Activated CD4-positive, alpha-beta memory T cell treated with anti-CD3 and anti-CD28 coated beads, Interleukin-2, amount 10 ng/mL, durations not matched to agents 7 days and 5 days (primary cell): ENCODE data around the gene AP4E1. TPM values are rescaled to one million over a fixed set of nuclear protein-coding genes. Genes with fewer than 3 reads are reported as not detected.
"Not testable (repeated sequence)": the region's sequence is repeated elsewhere in the genome, so short reads cannot be mapped to it uniquely, and the experiment has no call there.

Experiments
- CTCF ChIA-PET: fragments of 350-600 bp; sonication (Branson Sonifier 250); formaldehyde crosslinking; loops from one replicate; lab custom pipeline; 2021; ENCODE audit warnings: antibody characterized with exemption, inconsistent platforms; lab: Charles Lee
- POLR2A ChIA-PET: fragments of 350-600 bp; sonication (Branson Sonifier 250); formaldehyde crosslinking; loops from one replicate; lab custom pipeline; 2021; ENCODE audit warnings: antibody characterized with exemption; lab: Charles Lee
- DNase-seq: peaks from one replicate; pipeline ENCODE4 v3.0.0-alpha.2; 2020
- H3K27ac Mint-ChIP-seq: one replicate; pipeline ENCODE4 v1.8.0; 2021; ENCODE audit warnings: mild to moderate bottlenecking, mixed read lengths
- H3K27me3 Mint-ChIP-seq: one replicate; pipeline ENCODE4 v1.8.0; 2021; ENCODE audit warnings: mixed read lengths
- H3K36me3 Mint-ChIP-seq: one replicate; pipeline ENCODE4 v1.8.0; 2021; ENCODE audit warnings: low read depth, mixed read lengths
- H3K4me1 Mint-ChIP-seq: one replicate; pipeline ENCODE4 v1.8.0; 2021; ENCODE audit warnings: mixed read lengths
- H3K4me3 Mint-ChIP-seq: one replicate; pipeline ENCODE4 v1.8.0; 2021; ENCODE audit warnings: mild to moderate bottlenecking, mixed read lengths
- H3K9me3 Mint-ChIP-seq: one replicate; pipeline ENCODE4 v1.8.0; 2021; ENCODE audit warnings: mixed read lengths
- total RNA-seq, 2 experiments: library from RNA; stranded (reverse); gene quantifications; one replicate each; pipeline ENCODE4 v1.2.3, GENCODE V29; 2021

AP4E1 gene
- total RNA-seq, 2 experiments from 2014 or later, result 13.3 to 14.5 TPM

GRCh38 chr15:50919359-50919758 is 10.9 kb downstream of the AP4E1 start:
- H3K4me3 Mint-ChIP-seq, CTCF ChIA-PET, H3K27me3 Mint-ChIP-seq, DNase-seq, H3K27ac Mint-ChIP-seq, H3K4me1 Mint-ChIP-seq, H3K9me3 Mint-ChIP-seq: not testable (repeated sequence)
- POLR2A ChIA-PET, result interaction anchor here (0.9 kb wide), 1 partner anchor 10 kb away, joined by 3 read pairs; no protein-coding TSS in a partner anchor
- H3K36me3 Mint-ChIP-seq, result peaks cover 40% of the 10 kb centered on the region

GRCh38 chr15:50925281-50925680 is 16.8 kb downstream of the AP4E1 start:
- Mint-ChIP-seq H3K27me3 (no peaks in the 10 kb centered on the region), H3K27ac (no peak overlapping the region), H3K4me3 (no peak overlapping the region), H3K9me3 (no peaks in the 10 kb centered on the region), H3K36me3 (peaks cover 36% of the 10 kb centered on the region), H3K4me1 (peaks cover 2% of the 10 kb centered on the region)
- no peak for DNase-seq
- ChIA-PET CTCF (no interaction called here), POLR2A (no interaction called here)

- Mint-ChIP-seq H3K36me3 (peaks cover 41% of the 10 kb centered on the region), H3K9me3 (no peaks in the 10 kb centered on the region), H3K27ac (no peak overlapping the region), H3K27me3 (no peaks in the 10 kb centered on the region), H3K4me1 (no peaks in the 10 kb centered on the region), H3K4me3 (no peak overlapping the region)
- ChIA-PET CTCF (interaction anchor here (1.1 kb wide), 1 partner anchor 254 kb away, joined by 3 read pairs; no protein-coding TSS in a partner anchor), POLR2A (interaction anchor here (1.0 kb wide), 1 partner anchor 511 kb away, joined by 3 read pairs; no protein-coding TSS in a partner anchor)
- DNase-seq, result no peak
These were observed 20.6 kb downstream of the AP4E1 start for GRCh38 chr15:50929062-50929461.

- no peak overlapping the region for H3K27ac Mint-ChIP-seq
- DNase-seq, result no peak
- no peak overlapping the region for H3K4me3 Mint-ChIP-seq
- ChIA-PET POLR2A (no interaction called here), CTCF (interaction anchor here (1.1 kb wide), 1 partner anchor 33 kb away, joined by 3 read pairs; no protein-coding TSS in a partner anchor)
- H3K27me3 Mint-ChIP-seq, result no peaks in the 10 kb centered on the region
- no peaks in the 10 kb centered on the region for H3K9me3 Mint-ChIP-seq
- no peaks in the 10 kb centered on the region for H3K4me1 Mint-ChIP-seq
- peaks cover 43% of the 10 kb centered on the region for H3K36me3 Mint-ChIP-seq
These were observed 22.3 kb downstream of the AP4E1 start for GRCh38 chr15:50930792-50931191.

GRCh38 chr15:50933341-50933740 is 24.9 kb downstream of the AP4E1 start:
- Mint-ChIP-seq H3K27ac (no peak overlapping the region), H3K36me3 (peaks cover 43% of the 10 kb centered on the region), H3K4me3 (no peak overlapping the region), H3K4me1 (no peaks in the 10 kb centered on the region), H3K9me3 (no peaks in the 10 kb centered on the region), H3K27me3 (no peaks in the 10 kb centered on the region)
- no peak for DNase-seq
- CTCF ChIA-PET, result no interaction called here
- POLR2A ChIA-PET, result no interaction called here

- no peak overlapping the region for H3K4me3 Mint-ChIP-seq
These were observed 30.0 kb downstream of the AP4E1 start for GRCh38 chr15:50938525-50938924.

GRCh38 chr15:50939911-50940310 is 31.4 kb downstream of the AP4E1 start:
- ChIA-PET POLR2A (no interaction called here), CTCF (no interaction called here)
- no peak overlapping the region for H3K27ac Mint-ChIP-seq
- DNase-seq, result no peak
- H3K27me3 Mint-ChIP-seq, result no peaks in the 10 kb centered on the region
- no peaks in the 10 kb centered on the region for H3K9me3 Mint-ChIP-seq
- H3K36me3 Mint-ChIP-seq, result peaks cover 34% of the 10 kb centered on the region
- no peak overlapping the region for H3K4me3 Mint-ChIP-seq
- no peaks in the 10 kb centered on the region for H3K4me1 Mint-ChIP-seq

More at GRCh38 chr15:50938525-50938924, 30.0 kb downstream of the AP4E1 start:
- Mint-ChIP-seq H3K27me3 (no peaks in the 10 kb centered on the region), H3K9me3 (no peaks in the 10 kb centered on the region), H3K4me1 (no peaks in the 10 kb centered on the region), H3K36me3 (peaks cover 24% of the 10 kb centered on the region), H3K27ac (no peak overlapping the region)
- POLR2A ChIA-PET, result no interaction called here
- DNase-seq, result no peak
- CTCF ChIA-PET, result no interaction called here

- Mint-ChIP-seq H3K27ac (no peak overlapping the region), H3K9me3 (no peaks in the 10 kb centered on the region), H3K36me3 (peaks cover 32% of the 10 kb centered on the region), H3K4me1 (no peaks in the 10 kb centered on the region), H3K27me3 (no peaks in the 10 kb centered on the region), H3K4me3 (no peak overlapping the region)
- no peak for DNase-seq
- ChIA-PET CTCF (no interaction called here), POLR2A (no interaction called here)
These were observed 32.0 kb downstream of the AP4E1 start for GRCh38 chr15:50940506-50940905.

GRCh38 chr15:50943638-50944037 is 35.2 kb downstream of the AP4E1 start:
- no peak for DNase-seq
- POLR2A ChIA-PET, result no interaction called here
- H3K36me3 Mint-ChIP-seq, result peaks cover 26% of the 10 kb centered on the region
- no peaks in the 10 kb centered on the region for H3K4me1 Mint-ChIP-seq
- H3K4me3 Mint-ChIP-seq, result no peak overlapping the region
- CTCF ChIA-PET, result no interaction called here
- no peaks in the 10 kb centered on the region for H3K9me3 Mint-ChIP-seq
- H3K27ac Mint-ChIP-seq, result no peak overlapping the region
- no peaks in the 10 kb centered on the region for H3K27me3 Mint-ChIP-seq

- H3K36me3 Mint-ChIP-seq, result peaks cover 32% of the 10 kb centered on the region
- no peaks in the 10 kb centered on the region for H3K9me3 Mint-ChIP-seq
- ChIA-PET POLR2A (interaction anchor here (0.6 kb wide), 1 partner anchor 1883 kb away, joined by 3 read pairs; no protein-coding TSS in a partner anchor), CTCF (no interaction called here)
- H3K27me3 Mint-ChIP-seq, result no peaks in the 10 kb centered on the region
- no peak for DNase-seq
- H3K4me1 Mint-ChIP-seq, result no peaks in the 10 kb centered on the region
- no peak overlapping the region for H3K27ac Mint-ChIP-seq
- no peak overlapping the region for H3K4me3 Mint-ChIP-seq
These were observed 36.2 kb downstream of the AP4E1 start for GRCh38 chr15:50944672-50945071.

GRCh38 chr15:50945725-50946124 is 37.2 kb downstream of the AP4E1 start:
- Mint-ChIP-seq H3K4me3 (no peak overlapping the region), H3K9me3 (no peaks in the 10 kb centered on the region), H3K4me1 (no peaks in the 10 kb centered on the region), H3K27ac (no peak overlapping the region), H3K36me3 (peaks cover 41% of the 10 kb centered on the region), H3K27me3 (no peaks in the 10 kb centered on the region)
- ChIA-PET CTCF (interaction anchor here (0.5 to 1.0 kb wide), 3 partner anchors 23 to 165 kb away, joined by 3 read pairs; partner anchors contain the start of gene AP4E1), POLR2A (no interaction called here)
- DNase-seq, result no peak

GRCh38 chr15:50950745-50951144 is 42.3 kb downstream of the AP4E1 start:
- POLR2A ChIA-PET, DNase-seq, H3K27ac Mint-ChIP-seq, H3K4me3 Mint-ChIP-seq, H3K27me3 Mint-ChIP-seq, H3K4me1 Mint-ChIP-seq, CTCF ChIA-PET: not testable (repeated sequence)
- peaks cover 66% of the 10 kb centered on the region for H3K36me3 Mint-ChIP-seq
- H3K9me3 Mint-ChIP-seq, result peaks cover 18% of the 10 kb centered on the region

GRCh38 chr15:50953302-50953701 is 44.8 kb downstream of the AP4E1 start:
- Mint-ChIP-seq H3K27me3 (no peaks in the 10 kb centered on the region), H3K36me3 (peaks cover 87% of the 10 kb centered on the region), H3K4me3 (no peak overlapping the region), H3K9me3 (peaks cover 22% of the 10 kb centered on the region), H3K4me1 (no peaks in the 10 kb centered on the region), H3K27ac (no peak overlapping the region)
- ChIA-PET POLR2A (no interaction called here), CTCF (no interaction called here)
- DNase-seq, result no peak

GRCh38 chr15:50954837-50955236 is 46.4 kb downstream of the AP4E1 start:
- peaks cover 93% of the 10 kb centered on the region for H3K36me3 Mint-ChIP-seq
- POLR2A ChIA-PET, H3K4me1 Mint-ChIP-seq, CTCF ChIA-PET, H3K4me3 Mint-ChIP-seq, H3K27ac Mint-ChIP-seq, H3K27me3 Mint-ChIP-seq, DNase-seq: not testable (repeated sequence)
- H3K9me3 Mint-ChIP-seq, result peaks cover 22% of the 10 kb centered on the region
